ENCODE results near the gene INPP5D. TPM values are rescaled to one million over a fixed set of nuclear protein-coding genes. Genes with fewer than 3 reads are reported as not detected.

Gene INPP5D
- total and polyA plus RNA-seq, 2 of the 13 experiments (the other 11 are each of a cell fraction or from before 2014, with no cell fraction given) = 16.7 to 18.0 TPM

GRCh38 chr2:233059547-233059796 lies 670 bp upstream of the INPP5D start (continued):
- TF ChIP-seq ZBTB44 (CRISPR knock-in tag; IDR thresholded peaks at IDR 0.05) (no peak), KMT2A (CRISPR knock-in tag; IDR thresholded peaks at IDR 0.05) (0 out of 2 replicates have a peak, but pooled peaks have one; percentile 41), ZNF619 (CRISPR knock-in tag; IDR thresholded peaks at IDR 0.05) (peak; percentile 32; the same call in 1 of the 2 replicates), AGO2 (optimal IDR thresholded peaks at IDR 0.05; ENCODE audit: low read depth, low read length) (no peak), TARDBP (CRISPR knock-in tag; IDR thresholded peaks at IDR 0.05) (peak; percentile 63; the same call in 1 of the 2 replicates), ELF1 (CRISPR knock-in tag; IDR thresholded peaks at IDR 0.05) (no peak), ZNF33B (CRISPR knock-in tag; IDR thresholded peaks at IDR 0.05) (no peak), GTF3A (CRISPR knock-in tag; conservative IDR thresholded peaks at IDR 0.05) (no peak; the same call in 1 of the 2 replicates), ZNF839 (CRISPR knock-in tag; IDR thresholded peaks at IDR 0.05; ENCODE audit: borderline replicate concordance) (no peak), ZKSCAN1 (IDR thresholded peaks at IDR 0.05; ENCODE audit: low read length) (no peak), ZNF547 (CRISPR knock-in tag; IDR thresholded peaks at IDR 0.05) (no peak), REXO4 (CRISPR knock-in tag; IDR thresholded peaks at IDR 0.05; ENCODE audit: borderline replicate concordance) (no peak), ZNF317 (CRISPR knock-in tag; IDR thresholded peaks at IDR 0.05) (no peak), ZSCAN12 (CRISPR knock-in tag; IDR thresholded peaks at IDR 0.05) (no peak), RNF2 (conservative IDR thresholded peaks at IDR 0.05; ENCODE audit: low read depth) (no peak), CBX5 (CRISPR knock-in tag; IDR thresholded peaks at IDR 0.05; ENCODE audit: borderline replicate concordance) (peak; percentile 25; the same call in 1 of the 2 replicates), GPN1 (CRISPR knock-in tag; IDR thresholded peaks at IDR 0.05; ENCODE audit: borderline replicate concordance) (no peak), PAF1 (CRISPR knock-in tag; IDR thresholded peaks at IDR 0.05) (no peak), ZNF331 (CRISPR knock-in tag; IDR thresholded peaks at IDR 0.05) (no peak), JARID2 (CRISPR knock-in tag; IDR thresholded peaks at IDR 0.05; ENCODE audit: insufficient replicate concordance) (no peak), NCOA5 (CRISPR knock-in tag; IDR thresholded peaks at IDR 0.05) (no peak), HOXA7 (CRISPR knock-in tag; IDR thresholded peaks at IDR 0.05) (no peak), FOSL1 (CRISPR knock-in tag; IDR thresholded peaks at IDR 0.05; ENCODE audit: borderline replicate concordance) (no peak), DR1 (CRISPR knock-in tag; IDR thresholded peaks at IDR 0.05) (no peak), ZFP41 (CRISPR knock-in tag; IDR thresholded peaks at IDR 0.05; ENCODE audit: borderline replicate concordance) (no peak), POGZ (CRISPR knock-in tag; IDR thresholded peaks at IDR 0.05) (0 out of 2 replicates have a peak, but pooled peaks have one; percentile 22), TAF15 (IDR thresholded peaks at IDR 0.05; ENCODE audit: low read depth, low read length, poor library complexity, severe bottlenecking) (no peak), SOX13 (IDR thresholded peaks at IDR 0.05) (no peak), SOX13 (CRISPR knock-in tag; conservative IDR thresholded peaks at IDR 0.05 in 1 of 2, IDR thresholded peaks at IDR 0.05 in 1 of 2) (no peak), RXRB (CRISPR knock-in tag; IDR thresholded peaks at IDR 0.05; ENCODE audit: borderline replicate concordance) (peak; percentile 73), HMG20B (CRISPR knock-in tag; conservative IDR thresholded peaks at IDR 0.05) (no peak; the same call in 1 of the 2 replicates)
